Activated CD8-positive, alpha-beta T cell treated with anti-CD3 and anti-CD28 coated beads for 36 hours (primary cell): ENCODE data around the gene SPSB3. TPM values are rescaled to one million over a fixed set of nuclear protein-coding genes. Genes with fewer than 3 reads are reported as not detected.

Experiments
- ATAC-seq: fragments of 200-7000 bp; cut with Tn5 transposase; one replicate; pipeline ENCODE4 v1.10.0; 2021; ENCODE audit warnings: mild to moderate bottlenecking, moderate library complexity
- CTCF ChIA-PET: fragments of 350-600 bp; sonication (Branson Sonifier 250); formaldehyde crosslinking; loops from one replicate; lab custom pipeline; 2021; ENCODE audit warnings: antibody characterized with exemption; lab: Charles Lee
- POLR2A ChIA-PET: fragments of 350-600 bp; sonication (Branson Sonifier 250); formaldehyde crosslinking; loops from one replicate; lab custom pipeline; 2021; ENCODE audit warnings: antibody characterized with exemption; lab: Charles Lee
- DNase-seq: peaks from one replicate; pipeline ENCODE4 v3.0.0-alpha.2; 2020
- H3K27ac Mint-ChIP-seq: one replicate; pipeline ENCODE4 v1.8.0; 2021; ENCODE audit warnings: mild to moderate bottlenecking, mixed read lengths
- H3K27me3 Mint-ChIP-seq: one replicate; pipeline ENCODE4 v1.8.0; 2021; ENCODE audit warnings: mixed read lengths
- H3K36me3 Mint-ChIP-seq: one replicate; pipeline ENCODE4 v1.8.0; 2021; ENCODE audit warnings: low read depth, mixed read lengths
- H3K4me1 Mint-ChIP-seq: one replicate; pipeline ENCODE4 v1.8.0; 2021; ENCODE audit warnings: low read depth, mixed read lengths
- H3K4me3 Mint-ChIP-seq: one replicate; pipeline ENCODE4 v1.8.0; 2021; ENCODE audit warnings: mild to moderate bottlenecking, moderate library complexity, mixed read lengths
- H3K9me3 Mint-ChIP-seq: one replicate; pipeline ENCODE4 v1.8.0; 2021; ENCODE audit warnings: mixed read lengths
- intact Hi-C: fragments of 100-400 bp; cut with micrococcal nuclease; formaldehyde crosslinking; loops from one replicate; pipeline ENCODE4 v1.10.0; 2022
- total RNA-seq, 2 experiments: library from RNA; stranded (reverse); gene quantifications; one replicate each; pipeline ENCODE4 v1.2.3, GENCODE V29; 2021
- TF ChIP-seq, protein P1 (sequence below): fragments of 200-600 bp; IDR thresholded peaks from one replicate; pipeline ENCODE4 v1.8.0; 2022; ENCODE audit warnings: antibody characterized with exemption, mild to moderate bottlenecking

Gene SPSB3
- total RNA-seq, 2 experiments from 2014 or later, result 14.4 to 15.2 TPM

- POLR2A ChIA-PET, result interaction anchor here (0.6 to 2.6 kb wide), 5 partner anchors 8 to 197 kb away, joined by 3 to 8 read pairs (median 3); partner anchors contain the start of genes MAPK8IP3 and RPS2
- peaks cover 12% of the 10 kb centered on the region for H3K36me3 Mint-ChIP-seq
- CTCF ChIA-PET, result interaction anchor here (1.1 kb wide), 2 partner anchors 15 to 62 kb away, joined by 3 to 5 read pairs; partner anchors contain the start of genes MAPK8IP3, NUBP2 and SPSB3
- DNase-seq (no peak), ATAC-seq (no peak)
- peaks cover 7% of the 10 kb centered on the region for H3K4me1 Mint-ChIP-seq
- H3K27ac Mint-ChIP-seq, result no peak overlapping the region
- H3K9me3 Mint-ChIP-seq, result no peaks in the 10 kb centered on the region
- TF ChIP-seq, protein P1, sequence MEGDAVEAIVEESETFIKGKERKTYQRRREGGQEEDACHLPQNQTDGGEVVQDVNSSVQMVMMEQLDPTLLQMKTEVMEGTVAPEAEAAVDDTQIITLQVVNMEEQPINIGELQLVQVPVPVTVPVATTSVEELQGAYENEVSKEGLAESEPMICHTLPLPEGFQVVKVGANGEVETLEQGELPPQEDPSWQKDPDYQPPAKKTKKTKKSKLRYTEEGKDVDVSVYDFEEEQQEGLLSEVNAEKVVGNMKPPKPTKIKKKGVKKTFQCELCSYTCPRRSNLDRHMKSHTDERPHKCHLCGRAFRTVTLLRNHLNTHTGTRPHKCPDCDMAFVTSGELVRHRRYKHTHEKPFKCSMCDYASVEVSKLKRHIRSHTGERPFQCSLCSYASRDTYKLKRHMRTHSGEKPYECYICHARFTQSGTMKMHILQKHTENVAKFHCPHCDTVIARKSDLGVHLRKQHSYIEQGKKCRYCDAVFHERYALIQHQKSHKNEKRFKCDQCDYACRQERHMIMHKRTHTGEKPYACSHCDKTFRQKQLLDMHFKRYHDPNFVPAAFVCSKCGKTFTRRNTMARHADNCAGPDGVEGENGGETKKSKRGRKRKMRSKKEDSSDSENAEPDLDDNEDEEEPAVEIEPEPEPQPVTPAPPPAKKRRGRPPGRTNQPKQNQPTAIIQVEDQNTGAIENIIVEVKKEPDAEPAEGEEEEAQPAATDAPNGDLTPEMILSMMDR, result no peak
- no peak overlapping the region for H3K4me3 Mint-ChIP-seq
- intact Hi-C loops, result no loop called here
- no peaks in the 10 kb centered on the region for H3K27me3 Mint-ChIP-seq
These were observed 14.2 kb downstream of the SPSB3 start for GRCh38 chr16:1768061-1768766.

DNA sequence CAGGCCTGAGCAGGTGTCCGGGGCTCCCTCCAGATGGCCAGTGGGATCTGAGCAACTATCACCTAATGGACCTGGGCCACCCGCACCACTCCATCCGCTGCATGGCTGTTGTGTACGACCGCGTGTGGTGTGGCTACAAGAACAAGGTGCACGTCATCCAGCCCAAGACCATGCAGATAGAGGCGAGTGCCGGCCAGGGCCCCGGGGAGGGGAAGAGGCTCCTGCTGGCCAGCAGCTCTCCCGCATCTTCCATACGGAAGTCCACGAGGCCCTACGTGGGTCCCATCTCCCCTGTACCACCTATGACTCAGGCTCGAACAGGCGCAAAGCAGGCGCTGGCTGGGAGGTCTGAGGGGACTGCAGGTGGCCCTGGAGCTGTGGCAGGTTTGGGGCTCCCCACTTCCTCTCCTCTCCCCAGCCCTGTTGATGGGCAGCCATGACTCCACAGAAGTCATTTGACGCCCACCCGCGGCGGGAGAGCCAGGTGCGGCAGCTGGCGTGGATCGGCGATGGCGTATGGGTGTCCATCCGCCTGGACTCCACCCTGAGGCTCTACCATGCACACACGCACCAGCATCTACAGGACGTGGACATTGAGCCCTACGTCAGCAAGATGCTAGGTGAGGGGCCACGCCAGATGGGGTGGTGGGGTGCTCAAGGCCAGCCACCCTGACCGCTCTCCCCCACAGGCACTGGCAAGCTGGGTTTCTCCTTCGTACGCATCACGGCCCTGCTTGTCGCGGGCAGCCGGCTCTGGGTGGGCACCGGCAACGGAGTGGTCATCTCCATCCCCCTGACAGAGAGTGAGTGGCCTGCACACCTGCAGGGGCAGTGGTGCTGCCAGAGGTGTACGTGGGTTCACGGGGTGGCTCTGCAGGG lies 15.0 kb downstream of the SPSB3 start:
- TF ChIP-seq, protein P1, result no peak
- Mint-ChIP-seq H3K27ac (no peak overlapping the region), H3K9me3 (no peaks in the 10 kb centered on the region), H3K36me3 (peaks cover 10% of the 10 kb centered on the region), H3K4me3 (no peak overlapping the region), H3K27me3 (no peaks in the 10 kb centered on the region), H3K4me1 (peaks cover 7% of the 10 kb centered on the region)
- POLR2A ChIA-PET, result interaction anchor here (1.5 kb wide), 1 partner anchor 197 kb away, joined by 3 read pairs; the partner anchor contains the start of gene RPS2
- CTCF ChIA-PET, result no interaction called here
- intact Hi-C loops, result no loop called here
- ATAC-seq, result no peak
- DNase-seq, result no peak

DNA sequence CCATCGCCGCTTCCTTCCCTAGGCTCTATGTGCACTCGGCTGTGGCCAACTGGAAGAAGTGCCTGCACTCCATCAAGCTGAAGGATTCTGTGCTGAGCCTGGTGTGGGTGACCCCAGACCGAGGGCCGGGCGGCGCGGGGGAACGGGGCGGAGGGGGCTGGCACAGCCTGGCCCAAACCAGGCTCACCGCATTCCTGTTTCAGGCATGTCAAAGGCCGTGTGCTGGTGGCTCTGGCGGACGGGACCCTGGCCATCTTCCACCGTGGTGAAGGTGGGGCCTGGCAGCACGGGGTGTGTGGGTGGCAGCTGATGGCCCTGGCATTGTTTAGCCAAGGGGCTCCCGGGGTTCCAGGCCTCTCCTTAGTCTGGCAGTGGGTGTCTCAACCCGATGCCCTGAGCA lies 15.7 kb downstream of the SPSB3 start:
- intact Hi-C loops, result no loop called here
- H3K27ac Mint-ChIP-seq, result no peak overlapping the region
- POLR2A ChIA-PET, result interaction anchor here (1.5 to 3.2 kb wide), 3 partner anchors 16 to 198 kb away, joined by 3 to 14 read pairs (median 5); partner anchors contain the start of genes MAPK8IP3, NUBP2, RPS2 and SPSB3
- ATAC-seq, result no peak
- DNase-seq, result no peak
- H3K4me1 Mint-ChIP-seq, result peaks cover 5% of the 10 kb centered on the region
- H3K36me3 Mint-ChIP-seq, result peaks cover 3% of the 10 kb centered on the region
- no peaks in the 10 kb centered on the region for H3K9me3 Mint-ChIP-seq
- no peak overlapping the region for H3K4me3 Mint-ChIP-seq
- TF ChIP-seq, protein P1, result no peak
- H3K27me3 Mint-ChIP-seq, result no peaks in the 10 kb centered on the region
- CTCF ChIA-PET, result no interaction called here

GRCh38 chr16:1766231-1766630 lies 16.1 kb downstream of the SPSB3 start:
- CTCF ChIA-PET, result no interaction called here
- peaks cover 5% of the 10 kb centered on the region for H3K4me1 Mint-ChIP-seq
- DNase-seq (no peak), ATAC-seq (no peak)
- peaks cover 4% of the 10 kb centered on the region for H3K36me3 Mint-ChIP-seq
- H3K4me3 Mint-ChIP-seq, result no peak overlapping the region
- TF ChIP-seq, protein P1, result no peak
- POLR2A ChIA-PET, result interaction anchor here (1.9 to 3.2 kb wide), 2 partner anchors 17 to 60 kb away, joined by 5 to 14 read pairs; partner anchors contain the start of genes MAPK8IP3, NUBP2 and SPSB3
- H3K9me3 Mint-ChIP-seq, result no peaks in the 10 kb centered on the region
- intact Hi-C loops, result no loop called here
- no peak overlapping the region for H3K27ac Mint-ChIP-seq
- H3K27me3 Mint-ChIP-seq, result no peaks in the 10 kb centered on the region
